HEK293T (cell line): Measurements from ENCODE around the gene MYL10.

Source experiments
- CTCF ChIA-PET: fragments of 350-600 bp; formaldehyde crosslinking; extraction: SDS; loops from one replicate; lab custom pipeline; 2021; ENCODE audit warnings: antibody characterized with exemption, inconsistent platforms; lab: Yijun Ruan, JAX
- POLR2A ChIA-PET: fragments of 350-600 bp; formaldehyde crosslinking; extraction: SDS; loops from one replicate; lab custom pipeline; 2020; ENCODE audit warnings: antibody characterized with exemption, inconsistent platforms; lab: Yijun Ruan, JAX
- DNase-seq: peaks from one replicate; pipeline ENCODE4 v3.0.0; 2012; ENCODE audit warnings: mixed read lengths; ENCODE audit errors: extremely low spot score
- ARNT ChIP-seq: fragments of 450-650 bp; IDR thresholded peaks from 2 replicates; pipeline ENCODE4 v1.6.1; 2017; ENCODE audit warnings: mild to moderate bottlenecking
- BHLHE40 ChIP-seq: fragments of 450-650 bp; IDR thresholded peaks from 2 replicates; pipeline ENCODE4 v1.6.1; 2016; ENCODE audit warnings: mild to moderate bottlenecking, moderate library complexity, borderline replicate concordance
- CTBP1 ChIP-seq: fragments of 450-650 bp; IDR thresholded peaks from 2 replicates; pipeline ENCODE4 v1.6.1; 2016; ENCODE audit warnings: borderline replicate concordance
- ELF4 ChIP-seq: fragments of 450-650 bp; IDR thresholded peaks from 2 replicates; pipeline ENCODE4 v1.6.1; 2017; ENCODE audit warnings: antibody characterized with exemption
- FOXA1 ChIP-seq: fragments of 450-650 bp; IDR thresholded peaks from 2 replicates; pipeline ENCODE4 v1.6.1; 2016; ENCODE audit warnings: mild to moderate bottlenecking
- FOXK2 ChIP-seq: fragments of 450-650 bp; IDR thresholded peaks from 2 replicates; pipeline ENCODE4 v1.6.1; 2016; ENCODE audit warnings: mild to moderate bottlenecking
- FOXM1 ChIP-seq: fragments of 450-650 bp; IDR thresholded peaks from 2 replicates; pipeline ENCODE4 v1.6.1; 2017; ENCODE audit warnings: mild to moderate bottlenecking, borderline replicate concordance
- HDGF ChIP-seq: fragments of 450-650 bp; IDR thresholded peaks from 2 replicates; pipeline ENCODE4 v1.6.1; 2017; ENCODE audit warnings: antibody characterized with exemption, borderline replicate concordance
- L3MBTL2 ChIP-seq: fragments of 450-650 bp; conservative IDR thresholded peaks from 2 replicates; pipeline ENCODE4 v1.6.1; 2016; ENCODE audit warnings: mild to moderate bottlenecking
- LEF1 ChIP-seq: fragments of 450-650 bp; IDR thresholded peaks from 2 replicates; pipeline ENCODE4 v1.6.1; 2017; ENCODE audit warnings: mild to moderate bottlenecking, borderline replicate concordance
- NFRKB ChIP-seq: fragments of 450-650 bp; IDR thresholded peaks from 2 replicates; pipeline ENCODE4 v1.6.1; 2016; ENCODE audit warnings: mild to moderate bottlenecking, moderate library complexity
- PKNOX1 ChIP-seq: fragments of 450-650 bp; IDR thresholded peaks from 2 replicates; pipeline ENCODE4 v1.6.1; 2016
- SP1 ChIP-seq: fragments of 450-650 bp; IDR thresholded peaks from 2 replicates; pipeline ENCODE4 v1.6.1; 2017
- SUZ12 ChIP-seq: fragments of 450-650 bp; IDR thresholded peaks from 2 replicates; pipeline ENCODE4 v1.6.1; 2016; ENCODE audit warnings: mild to moderate bottlenecking
- TARDBP ChIP-seq: fragments of 450-650 bp; IDR thresholded peaks from 2 replicates; pipeline ENCODE4 v1.6.1; 2016
- ZNF384 ChIP-seq: fragments of 450-650 bp; IDR thresholded peaks from 2 replicates; pipeline ENCODE4 v1.6.1; 2016

Gene MYL10

GRCh38 chr7:101582971-101583370, 46.1 kb downstream of the MYL10 start:
- ChIA-PET CTCF (no interaction called here), POLR2A (no interaction called here)
- TF ChIP-seq TARDBP: no peak
- no peak for DNase-seq

GRCh38 chr7:101581891-101582290, 47.2 kb downstream of the MYL10 start:
- TF ChIP-seq SP1: no peak
- TF ChIP-seq ELF4: no peak
- TF ChIP-seq ARNT: no peak
- no peak for TF ChIP-seq FOXK2
- TF ChIP-seq L3MBTL2: no peak
- TF ChIP-seq PKNOX1: no peak
- no peak for TF ChIP-seq ZNF384
- no peak for TF ChIP-seq FOXM1
- TF ChIP-seq TARDBP: no peak
- no peak for TF ChIP-seq CTBP1
- TF ChIP-seq FOXA1: no peak
- ChIA-PET POLR2A (no interaction called here), CTCF (no interaction called here)
- no peak for DNase-seq

GRCh38 chr7:101580596-101580995, 48.5 kb downstream of the MYL10 start:
- TF ChIP-seq CTBP1 (no peak), FOXM1 (no peak), ELF4 (no peak), TARDBP (no peak), L3MBTL2 (no peak), HDGF (no peak), FOXA1 (no peak), NFRKB (no peak)
- ChIA-PET POLR2A (interaction anchor here (0.6 kb wide), 1 partner anchor 10 kb away, joined by 3 read pairs; no protein-coding TSS in a partner anchor), CTCF (no interaction called here)
- no peak for DNase-seq

GRCh38 chr7:101578552-101578951, 50.5 kb downstream of the MYL10 start:
- no peak for TF ChIP-seq FOXK2
- DNase-seq: no peak
- ChIA-PET POLR2A (interaction anchor here (0.6 kb wide), 1 partner anchor 267 kb away, joined by 3 read pairs; no protein-coding TSS in a partner anchor), CTCF (interaction anchor here (0.6 kb wide), 1 partner anchor 190 kb away, joined by 3 read pairs; no protein-coding TSS in a partner anchor)

GRCh38 chr7:101576998-101577397, 52.1 kb downstream of the MYL10 start:
- POLR2A ChIA-PET: no interaction called here
- TF ChIP-seq ZNF384: no peak
- no peak for TF ChIP-seq FOXA1
- TF ChIP-seq FOXM1: no peak
- no peak for TF ChIP-seq NFRKB
- TF ChIP-seq FOXK2: no peak
- no peak for TF ChIP-seq CTBP1
- TF ChIP-seq L3MBTL2: no peak
- no peak for TF ChIP-seq ARNT
- TF ChIP-seq PKNOX1: no peak
- TF ChIP-seq ELF4: no peak
- TF ChIP-seq TARDBP: no peak
- TF ChIP-seq LEF1: no peak
- no peak for TF ChIP-seq BHLHE40
- no peak for TF ChIP-seq SP1
- no peak for TF ChIP-seq HDGF
- no peak for TF ChIP-seq SUZ12
- DNase-seq: no peak
- CTCF ChIA-PET: no interaction called here

GRCh38 chr7:101575721-101576120, 53.4 kb downstream of the MYL10 start:
- DNase-seq: no peak
- TF ChIP-seq NFRKB: no peak
- TF ChIP-seq CTBP1: no peak
- TF ChIP-seq SP1: no peak
- no peak for TF ChIP-seq FOXA1
- no peak for TF ChIP-seq BHLHE40
- no peak for TF ChIP-seq HDGF
- TF ChIP-seq ZNF384: no peak
- no peak for TF ChIP-seq L3MBTL2
- TF ChIP-seq FOXK2: no peak
- CTCF ChIA-PET: no interaction called here
- POLR2A ChIA-PET: no interaction called here

- no peak for DNase-seq
- TF ChIP-seq HDGF: no peak
- no peak for TF ChIP-seq ARNT
- POLR2A ChIA-PET: no interaction called here
- CTCF ChIA-PET: no interaction called here
Measured at GRCh38 chr7:101575168-101575567, 53.9 kb downstream of the MYL10 start.

GRCh38 chr7:101572156-101572555, 56.9 kb downstream of the MYL10 start:
- POLR2A ChIA-PET: no interaction called here
- DNase-seq: no peak
- CTCF ChIA-PET: no interaction called here

More at GRCh38 chr7:101572156-101572555, 56.9 kb downstream of the MYL10 start:
- TF ChIP-seq FOXK2 (no peak), NFRKB (no peak), PKNOX1 (no peak), CTBP1 (no peak), ZNF384 (no peak), BHLHE40 (no peak), SUZ12 (no peak), ARNT (no peak), SP1 (no peak), L3MBTL2 (no peak), LEF1 (no peak)
